Measurements from ENCODE around the gene DNAH9.

GRCh38 chr17:11813278-11813677 lies 215.0 kb downstream of the DNAH9 start:
- TF ChIP-seq CTCF (IDR thresholded peaks at IDR 0.05), result no peak
- TF ChIP-seq POLR2A (IDR thresholded peaks at IDR 0.05), result no peak

Data from right lobe of liver (tissue), 4 donors.